WTC11 (cell line): ENCODE measurements around the gene SHFL. TPM values are rescaled to one million over a fixed set of nuclear protein-coding genes. Genes with fewer than 3 reads are reported as not detected.

Experiments
- ATAC-seq: fragments of 200-7000 bp; cut with Tn5 transposase; 2 replicates; pipeline ENCODE4 v1.10.0; 2021; ENCODE audit warnings: mild to moderate bottlenecking, moderate library complexity
- CTCF ChIA-PET: fragments of 300-600 bp; sonication (Branson Sonifier 250); formaldehyde crosslinking; loops from one replicate; lab custom pipeline; 2021; ENCODE audit warnings: antibody characterized with exemption; lab: Charles Lee
- POLR2A ChIA-PET: fragments of 350-600 bp; sonication (Branson Sonifier 250); formaldehyde crosslinking; loops from one replicate; lab custom pipeline; 2021; ENCODE audit warnings: antibody characterized with exemption; lab: Charles Lee
- DNase-seq: peaks from one replicate; pipeline ENCODE4 v3.0.0; 2021; ENCODE audit warnings: low spot score
- H3K27ac Mint-ChIP-seq: 2 replicates; pipeline ENCODE4 v1.8.0; 2021; ENCODE audit warnings: mixed read lengths
- H3K27me3 Mint-ChIP-seq: 2 replicates; pipeline ENCODE4 v1.8.0; 2021; ENCODE audit warnings: low read depth, mild to moderate bottlenecking, moderate library complexity, mixed read lengths
- H3K36me3 Mint-ChIP-seq: 2 replicates; pipeline ENCODE4 v1.8.0; 2021; ENCODE audit warnings: mixed read lengths
- H3K4me1 Mint-ChIP-seq: 2 replicates; pipeline ENCODE4 v1.8.0; 2022; ENCODE audit warnings: mixed read lengths
- H3K4me3 Mint-ChIP-seq: 2 replicates; pipeline ENCODE4 v1.8.0; 2021; ENCODE audit warnings: mild to moderate bottlenecking, moderate library complexity, mixed read lengths
- H3K9me3 Mint-ChIP-seq: 2 replicates; pipeline ENCODE4 v1.8.0; 2021; ENCODE audit warnings: mixed read lengths
- ATF1 ChIP-seq: sonication (generic); formaldehyde crosslinking; IDR thresholded peaks from 2 replicates; pipeline ENCODE4 v1.8.1; 2023; ENCODE audit warnings: mild to moderate bottlenecking, moderate library complexity, missing genetic modification reagents
- CREM ChIP-seq: sonication (generic); formaldehyde crosslinking; IDR thresholded peaks from 2 replicates; pipeline ENCODE4 v1.8.1; 2022; ENCODE audit warnings: mild to moderate bottlenecking, missing genetic modification reagents, moderate library complexity
- ESRRA ChIP-seq: sonication (generic); formaldehyde crosslinking; IDR thresholded peaks from 2 replicates; pipeline ENCODE4 v1.8.1; 2022; ENCODE audit warnings: mild to moderate bottlenecking, missing genetic modification reagents, borderline replicate concordance
- FOXP1 ChIP-seq: sonication (generic); formaldehyde crosslinking; IDR thresholded peaks from 2 replicates; pipeline ENCODE4 v1.8.0; 2022; ENCODE audit warnings: missing genetic modification reagents, mild to moderate bottlenecking, moderate library complexity, borderline replicate concordance
- HMGA2 ChIP-seq: fragments of 250-450 bp; sonication (Bioruptor Pico); IDR thresholded peaks from 2 replicates; pipeline ENCODE4 v1.4.0; 2021; ENCODE audit warnings: mild to moderate bottlenecking, moderate library complexity
- MXD4 ChIP-seq: fragments of 250-450 bp; sonication (Bioruptor Pico); IDR thresholded peaks from 2 replicates; pipeline ENCODE4 v1.8.0; 2021; ENCODE audit warnings: mild to moderate bottlenecking, moderate library complexity, borderline replicate concordance
- MYBL2 ChIP-seq: sonication (generic); formaldehyde crosslinking; IDR thresholded peaks from 2 replicates; pipeline ENCODE4 v1.8.1; 2023; ENCODE audit warnings: mild to moderate bottlenecking, moderate library complexity, missing genetic modification reagents
- NFE2L1 ChIP-seq: sonication (generic); formaldehyde crosslinking; IDR thresholded peaks from 2 replicates; pipeline ENCODE4 v1.8.1; 2023; ENCODE audit warnings: missing genetic modification reagents
- NFYB ChIP-seq: sonication (generic); formaldehyde crosslinking; conservative IDR thresholded peaks from 2 replicates; pipeline ENCODE4 v1.8.0; 2022; ENCODE audit warnings: low read depth, missing genetic modification reagents
- OVOL2 ChIP-seq: fragments of 250-450 bp; sonication (Bioruptor Pico); IDR thresholded peaks from 2 replicates; pipeline ENCODE4 v1.9.0; 2021; ENCODE audit warnings: mild to moderate bottlenecking, borderline replicate concordance
- SMAD3 ChIP-seq: sonication (generic); formaldehyde crosslinking; IDR thresholded peaks from 2 replicates; pipeline ENCODE4 v1.8.0; 2022; ENCODE audit warnings: missing genetic modification reagents, mild to moderate bottlenecking, borderline replicate concordance
- TCF7 ChIP-seq: sonication (generic); formaldehyde crosslinking; IDR thresholded peaks from 2 replicates; pipeline ENCODE4 v1.8.0; 2022; ENCODE audit warnings: mild to moderate bottlenecking, low read depth, missing genetic modification reagents, moderate library complexity
- ZBTB21 ChIP-seq: sonication (generic); formaldehyde crosslinking; IDR thresholded peaks from 2 replicates; pipeline ENCODE4 v1.8.1; 2023; ENCODE audit warnings: mild to moderate bottlenecking, missing genetic modification reagents, borderline replicate concordance
- ZNF121 ChIP-seq: sonication (generic); formaldehyde crosslinking; IDR thresholded peaks from 2 replicates; pipeline ENCODE4 v1.8.0; 2023; ENCODE audit warnings: missing genetic modification reagents
- ZNF138 ChIP-seq: sonication (generic); formaldehyde crosslinking; conservative IDR thresholded peaks from 2 replicates; pipeline ENCODE4 v1.8.1; 2022; ENCODE audit warnings: mild to moderate bottlenecking, moderate library complexity, missing genetic modification reagents
- ZNF219 ChIP-seq: sonication (generic); formaldehyde crosslinking; IDR thresholded peaks from 2 replicates; pipeline ENCODE4 v1.8.0; 2023; ENCODE audit warnings: missing genetic modification reagents, mild to moderate bottlenecking, borderline replicate concordance
- total RNA-seq: library from RNA; stranded (reverse); gene quantifications from 3 replicates; pipeline ENCODE4 v1.2.3, GENCODE V29; 2021
- TF ChIP-seq, protein P1 (sequence below): fragments of 200-600 bp; IDR thresholded peaks from 2 replicates; pipeline ENCODE4 v1.8.0; 2022; ENCODE audit warnings: antibody characterized with exemption
- TF ChIP-seq, protein P2 (sequence below): fragments of 250-450 bp; sonication (Bioruptor Pico); IDR thresholded peaks from 2 replicates; pipeline ENCODE4 v1.9.0; 2021; ENCODE audit warnings: moderate library complexity, mild to moderate bottlenecking, inconsistent platforms, borderline replicate concordance
- TF ChIP-seq, protein P3 (sequence below): fragments of 250-450 bp; sonication (Bioruptor Pico); IDR thresholded peaks from 2 replicates; pipeline ENCODE4 v1.9.0; 2021; ENCODE audit warnings: mild to moderate bottlenecking
- TF ChIP-seq, protein P4 (sequence below): sonication (generic); formaldehyde crosslinking; IDR thresholded peaks from 2 replicates; pipeline ENCODE4 v1.8.1; 2023; ENCODE audit warnings: mild to moderate bottlenecking, missing genetic modification reagents, moderate library complexity
- TF ChIP-seq, protein P5 (sequence below): sonication (generic); formaldehyde crosslinking; IDR thresholded peaks from 2 replicates; pipeline ENCODE4 v1.8.1; 2023; ENCODE audit warnings: mild to moderate bottlenecking, missing genetic modification reagents
- TF ChIP-seq, protein P6 (sequence below): fragments of 250-450 bp; sonication (Bioruptor Pico); IDR thresholded peaks from 2 replicates; pipeline ENCODE4 v1.9.0; 2021; ENCODE audit warnings: mild to moderate bottlenecking
- TF ChIP-seq, protein P7 (sequence below): sonication (generic); formaldehyde crosslinking; IDR thresholded peaks from 2 replicates; pipeline ENCODE4 v1.8.1; 2023; ENCODE audit warnings: mild to moderate bottlenecking, missing genetic modification reagents, borderline replicate concordance

Gene SHFL
- total RNA-seq, 1 experiment from 2014 or later: 22.5 TPM

DNA sequence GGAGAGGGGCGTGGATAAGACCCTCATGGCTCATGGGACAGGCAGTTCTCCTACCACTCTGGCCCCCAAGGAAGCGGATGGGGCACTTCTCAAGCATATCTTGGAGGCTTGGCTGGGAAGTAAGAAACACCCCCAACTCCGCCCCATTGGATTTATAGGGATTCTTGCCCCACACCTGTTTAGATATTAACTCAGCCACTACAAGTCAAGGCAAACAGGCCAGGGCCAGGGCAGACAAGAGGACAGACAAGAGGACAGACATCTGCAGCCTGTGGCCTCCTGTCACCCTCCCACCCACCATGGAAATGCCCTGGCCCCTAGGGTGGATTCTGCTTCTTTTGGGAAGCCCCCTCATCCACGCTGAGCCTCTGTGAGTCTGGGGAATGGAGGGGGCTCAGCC is 48.8 kb upstream of the SHFL start:
- CTCF ChIA-PET: interaction anchor here (1.3 kb wide), 1 partner anchor 28 kb away, joined by 3 read pairs; no protein-coding TSS in a partner anchor
- no peak overlapping the region for H3K4me3 Mint-ChIP-seq
- no peak overlapping the region for H3K27ac Mint-ChIP-seq
- TF ChIP-seq NFE2L1: no peak
- TF ChIP-seq MYBL2 (CRISPR knock-in tag): no peak
- no peak for TF ChIP-seq FOXP1 (CRISPR knock-in tag)
- no peak for TF ChIP-seq ZNF121 (CRISPR knock-in tag)
- no peak for TF ChIP-seq MXD4 (CRISPR knock-in tag)
- peaks cover 9% of the 10 kb centered on the region for H3K4me1 Mint-ChIP-seq
- peaks cover 25% of the 10 kb centered on the region for H3K9me3 Mint-ChIP-seq
- H3K36me3 Mint-ChIP-seq: peaks cover 6% of the 10 kb centered on the region
- POLR2A ChIA-PET: no interaction called here
- DNase-seq (no peak), ATAC-seq (no peak)
- peaks cover 43% of the 10 kb centered on the region for H3K27me3 Mint-ChIP-seq

DNA sequence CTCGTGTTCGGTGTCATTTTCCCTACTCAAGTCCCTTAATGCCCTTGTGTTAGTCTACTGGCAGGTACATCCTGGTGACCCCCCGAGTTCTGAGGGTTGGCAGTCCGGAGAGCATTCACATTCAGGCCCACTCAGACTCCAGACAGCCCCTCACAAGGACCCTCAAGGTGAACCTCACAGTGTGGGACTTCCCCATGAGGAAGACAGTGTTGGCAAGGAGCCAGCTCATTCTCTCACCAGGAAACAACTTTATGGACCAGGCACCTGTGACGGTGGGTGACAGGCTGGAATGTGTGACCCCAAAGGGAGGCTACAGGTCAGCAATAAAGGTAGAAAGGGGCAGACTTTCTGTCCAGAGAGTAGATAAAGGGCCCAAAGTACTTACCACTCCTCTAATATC is 48.3 kb upstream of the SHFL start:
- ChIA-PET POLR2A (no interaction called here), CTCF (interaction anchor here (1.3 kb wide), 1 partner anchor 29 kb away, joined by 3 read pairs; no protein-coding TSS in a partner anchor)
- H3K4me3 Mint-ChIP-seq: no peak overlapping the region
- no peak for ATAC-seq
- peaks cover 11% of the 10 kb centered on the region for H3K36me3 Mint-ChIP-seq
- H3K27ac Mint-ChIP-seq: no peak overlapping the region
- peaks cover 6% of the 10 kb centered on the region for H3K4me1 Mint-ChIP-seq
- peaks cover 30% of the 10 kb centered on the region for H3K9me3 Mint-ChIP-seq
- no peak for DNase-seq
- peaks cover 45% of the 10 kb centered on the region for H3K27me3 Mint-ChIP-seq
- TF ChIP-seq, protein P1, sequence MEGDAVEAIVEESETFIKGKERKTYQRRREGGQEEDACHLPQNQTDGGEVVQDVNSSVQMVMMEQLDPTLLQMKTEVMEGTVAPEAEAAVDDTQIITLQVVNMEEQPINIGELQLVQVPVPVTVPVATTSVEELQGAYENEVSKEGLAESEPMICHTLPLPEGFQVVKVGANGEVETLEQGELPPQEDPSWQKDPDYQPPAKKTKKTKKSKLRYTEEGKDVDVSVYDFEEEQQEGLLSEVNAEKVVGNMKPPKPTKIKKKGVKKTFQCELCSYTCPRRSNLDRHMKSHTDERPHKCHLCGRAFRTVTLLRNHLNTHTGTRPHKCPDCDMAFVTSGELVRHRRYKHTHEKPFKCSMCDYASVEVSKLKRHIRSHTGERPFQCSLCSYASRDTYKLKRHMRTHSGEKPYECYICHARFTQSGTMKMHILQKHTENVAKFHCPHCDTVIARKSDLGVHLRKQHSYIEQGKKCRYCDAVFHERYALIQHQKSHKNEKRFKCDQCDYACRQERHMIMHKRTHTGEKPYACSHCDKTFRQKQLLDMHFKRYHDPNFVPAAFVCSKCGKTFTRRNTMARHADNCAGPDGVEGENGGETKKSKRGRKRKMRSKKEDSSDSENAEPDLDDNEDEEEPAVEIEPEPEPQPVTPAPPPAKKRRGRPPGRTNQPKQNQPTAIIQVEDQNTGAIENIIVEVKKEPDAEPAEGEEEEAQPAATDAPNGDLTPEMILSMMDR: no peak
- TF ChIP-seq, protein P2, sequence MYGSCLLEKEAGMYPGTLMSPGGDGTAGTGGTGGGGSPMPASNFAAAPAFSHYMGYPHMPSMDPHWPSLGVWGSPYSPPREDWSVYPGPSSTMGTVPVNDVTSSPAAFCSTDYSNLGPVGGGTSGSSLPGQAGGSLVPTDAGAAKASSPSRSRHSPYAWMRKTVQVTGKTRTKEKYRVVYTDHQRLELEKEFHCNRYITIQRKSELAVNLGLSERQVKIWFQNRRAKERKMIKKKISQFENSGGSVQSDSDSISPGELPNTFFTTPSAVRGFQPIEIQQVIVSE (CRISPR knock-in tag): no peak
- TF ChIP-seq ZNF138 (CRISPR knock-in tag): no peak
- TF ChIP-seq ATF1 (CRISPR knock-in tag): no peak
- no peak for TF ChIP-seq ZNF219 (CRISPR knock-in tag)
- TF ChIP-seq TCF7: no peak
- no peak for TF ChIP-seq ESRRA (CRISPR knock-in tag)
- TF ChIP-seq SMAD3 (CRISPR knock-in tag): no peak
- TF ChIP-seq, protein P3, sequence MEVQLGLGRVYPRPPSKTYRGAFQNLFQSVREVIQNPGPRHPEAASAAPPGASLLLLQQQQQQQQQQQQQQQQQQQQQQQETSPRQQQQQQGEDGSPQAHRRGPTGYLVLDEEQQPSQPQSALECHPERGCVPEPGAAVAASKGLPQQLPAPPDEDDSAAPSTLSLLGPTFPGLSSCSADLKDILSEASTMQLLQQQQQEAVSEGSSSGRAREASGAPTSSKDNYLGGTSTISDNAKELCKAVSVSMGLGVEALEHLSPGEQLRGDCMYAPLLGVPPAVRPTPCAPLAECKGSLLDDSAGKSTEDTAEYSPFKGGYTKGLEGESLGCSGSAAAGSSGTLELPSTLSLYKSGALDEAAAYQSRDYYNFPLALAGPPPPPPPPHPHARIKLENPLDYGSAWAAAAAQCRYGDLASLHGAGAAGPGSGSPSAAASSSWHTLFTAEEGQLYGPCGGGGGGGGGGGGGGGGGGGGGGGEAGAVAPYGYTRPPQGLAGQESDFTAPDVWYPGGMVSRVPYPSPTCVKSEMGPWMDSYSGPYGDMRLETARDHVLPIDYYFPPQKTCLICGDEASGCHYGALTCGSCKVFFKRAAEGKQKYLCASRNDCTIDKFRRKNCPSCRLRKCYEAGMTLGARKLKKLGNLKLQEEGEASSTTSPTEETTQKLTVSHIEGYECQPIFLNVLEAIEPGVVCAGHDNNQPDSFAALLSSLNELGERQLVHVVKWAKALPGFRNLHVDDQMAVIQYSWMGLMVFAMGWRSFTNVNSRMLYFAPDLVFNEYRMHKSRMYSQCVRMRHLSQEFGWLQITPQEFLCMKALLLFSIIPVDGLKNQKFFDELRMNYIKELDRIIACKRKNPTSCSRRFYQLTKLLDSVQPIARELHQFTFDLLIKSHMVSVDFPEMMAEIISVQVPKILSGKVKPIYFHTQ (CRISPR knock-in tag): no peak
- TF ChIP-seq, protein P4, sequence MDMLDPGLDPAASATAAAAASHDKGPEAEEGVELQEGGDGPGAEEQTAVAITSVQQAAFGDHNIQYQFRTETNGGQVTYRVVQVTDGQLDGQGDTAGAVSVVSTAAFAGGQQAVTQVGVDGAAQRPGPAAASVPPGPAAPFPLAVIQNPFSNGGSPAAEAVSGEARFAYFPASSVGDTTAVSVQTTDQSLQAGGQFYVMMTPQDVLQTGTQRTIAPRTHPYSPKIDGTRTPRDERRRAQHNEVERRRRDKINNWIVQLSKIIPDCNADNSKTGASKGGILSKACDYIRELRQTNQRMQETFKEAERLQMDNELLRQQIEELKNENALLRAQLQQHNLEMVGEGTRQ (CRISPR knock-in tag): no peak
- TF ChIP-seq HMGA2 (CRISPR knock-in tag): no peak
- no peak for TF ChIP-seq OVOL2
- TF ChIP-seq, protein P5, sequence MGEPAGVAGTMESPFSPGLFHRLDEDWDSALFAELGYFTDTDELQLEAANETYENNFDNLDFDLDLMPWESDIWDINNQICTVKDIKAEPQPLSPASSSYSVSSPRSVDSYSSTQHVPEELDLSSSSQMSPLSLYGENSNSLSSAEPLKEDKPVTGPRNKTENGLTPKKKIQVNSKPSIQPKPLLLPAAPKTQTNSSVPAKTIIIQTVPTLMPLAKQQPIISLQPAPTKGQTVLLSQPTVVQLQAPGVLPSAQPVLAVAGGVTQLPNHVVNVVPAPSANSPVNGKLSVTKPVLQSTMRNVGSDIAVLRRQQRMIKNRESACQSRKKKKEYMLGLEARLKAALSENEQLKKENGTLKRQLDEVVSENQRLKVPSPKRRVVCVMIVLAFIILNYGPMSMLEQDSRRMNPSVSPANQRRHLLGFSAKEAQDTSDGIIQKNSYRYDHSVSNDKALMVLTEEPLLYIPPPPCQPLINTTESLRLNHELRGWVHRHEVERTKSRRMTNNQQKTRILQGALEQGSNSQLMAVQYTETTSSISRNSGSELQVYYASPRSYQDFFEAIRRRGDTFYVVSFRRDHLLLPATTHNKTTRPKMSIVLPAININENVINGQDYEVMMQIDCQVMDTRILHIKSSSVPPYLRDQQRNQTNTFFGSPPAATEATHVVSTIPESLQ: no peak
- TF ChIP-seq NFYB: no peak
- TF ChIP-seq ZBTB21: no peak
- no peak for TF ChIP-seq CREM (CRISPR knock-in tag)
- TF ChIP-seq, protein P6, sequence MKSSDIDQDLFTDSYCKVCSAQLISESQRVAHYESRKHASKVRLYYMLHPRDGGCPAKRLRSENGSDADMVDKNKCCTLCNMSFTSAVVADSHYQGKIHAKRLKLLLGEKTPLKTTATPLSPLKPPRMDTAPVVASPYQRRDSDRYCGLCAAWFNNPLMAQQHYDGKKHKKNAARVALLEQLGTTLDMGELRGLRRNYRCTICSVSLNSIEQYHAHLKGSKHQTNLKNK (CRISPR knock-in tag): no peak
- TF ChIP-seq, protein P7, sequence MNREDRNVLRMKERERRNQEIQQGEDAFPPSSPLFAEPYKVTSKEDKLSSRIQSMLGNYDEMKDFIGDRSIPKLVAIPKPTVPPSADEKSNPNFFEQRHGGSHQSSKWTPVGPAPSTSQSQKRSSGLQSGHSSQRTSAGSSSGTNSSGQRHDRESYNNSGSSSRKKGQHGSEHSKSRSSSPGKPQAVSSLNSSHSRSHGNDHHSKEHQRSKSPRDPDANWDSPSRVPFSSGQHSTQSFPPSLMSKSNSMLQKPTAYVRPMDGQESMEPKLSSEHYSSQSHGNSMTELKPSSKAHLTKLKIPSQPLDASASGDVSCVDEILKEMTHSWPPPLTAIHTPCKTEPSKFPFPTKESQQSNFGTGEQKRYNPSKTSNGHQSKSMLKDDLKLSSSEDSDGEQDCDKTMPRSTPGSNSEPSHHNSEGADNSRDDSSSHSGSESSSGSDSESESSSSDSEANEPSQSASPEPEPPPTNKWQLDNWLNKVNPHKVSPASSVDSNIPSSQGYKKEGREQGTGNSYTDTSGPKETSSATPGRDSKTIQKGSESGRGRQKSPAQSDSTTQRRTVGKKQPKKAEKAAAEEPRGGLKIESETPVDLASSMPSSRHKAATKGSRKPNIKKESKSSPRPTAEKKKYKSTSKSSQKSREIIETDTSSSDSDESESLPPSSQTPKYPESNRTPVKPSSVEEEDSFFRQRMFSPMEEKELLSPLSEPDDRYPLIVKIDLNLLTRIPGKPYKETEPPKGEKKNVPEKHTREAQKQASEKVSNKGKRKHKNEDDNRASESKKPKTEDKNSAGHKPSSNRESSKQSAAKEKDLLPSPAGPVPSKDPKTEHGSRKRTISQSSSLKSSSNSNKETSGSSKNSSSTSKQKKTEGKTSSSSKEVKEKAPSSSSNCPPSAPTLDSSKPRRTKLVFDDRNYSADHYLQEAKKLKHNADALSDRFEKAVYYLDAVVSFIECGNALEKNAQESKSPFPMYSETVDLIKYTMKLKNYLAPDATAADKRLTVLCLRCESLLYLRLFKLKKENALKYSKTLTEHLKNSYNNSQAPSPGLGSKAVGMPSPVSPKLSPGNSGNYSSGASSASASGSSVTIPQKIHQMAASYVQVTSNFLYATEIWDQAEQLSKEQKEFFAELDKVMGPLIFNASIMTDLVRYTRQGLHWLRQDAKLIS (CRISPR knock-in tag): no peak
